NCI-H1694 (cell line): ENCODE measurements around the gene ARHGAP22.

ENCODE experiments used
- DNase-seq: peaks from one replicate; lab custom pipeline; 2025; lab: John Stamatoyannopoulos, UW

Gene ARHGAP22

GRCh38 chr10:48607356-48608278 is 2.7 kb upstream of the ARHGAP22 start:
- DNase-seq = no peak

- no peak for DNase-seq
Measured at GRCh38 chr10:48606530-48607355, 1.9 kb upstream of the ARHGAP22 start.

GRCh38 chr10:48605786-48606529 is 1.1 kb upstream of the ARHGAP22 start:
- no peak for DNase-seq

- no peak for DNase-seq
Measured at GRCh38 chr10:48604039-48604990, 558 bp downstream of the ARHGAP22 start.

- no peak for DNase-seq
Measured at GRCh38 chr10:48603421-48604038, 1.3 kb downstream of the ARHGAP22 start.

GRCh38 chr10:48602401-48603135 is 2.3 kb downstream of the ARHGAP22 start:
- DNase-seq = no peak

- DNase-seq = no peak
Measured at GRCh38 chr10:48601789-48602188, 3.1 kb downstream of the ARHGAP22 start.

- DNase-seq = no peak
Measured at GRCh38 chr10:48600645-48601505, 4.0 kb downstream of the ARHGAP22 start.

GRCh38 chr10:48599830-48600134 is 5.1 kb downstream of the ARHGAP22 start:
- peak; percentile 55 for DNase-seq

GRCh38 chr10:48598936-48599829 is 5.7 kb downstream of the ARHGAP22 start:
- no peak for DNase-seq

GRCh38 chr10:48598243-48598935 is 6.5 kb downstream of the ARHGAP22 start:
- peak; percentile 74 for DNase-seq

GRCh38 chr10:48595539-48595932 is 9.3 kb downstream of the ARHGAP22 start:
- no peak for DNase-seq

- no peak for DNase-seq
Measured at GRCh38 chr10:48594803-48595538, 9.9 kb downstream of the ARHGAP22 start.

- peak; percentile 6 for DNase-seq
Measured at GRCh38 chr10:48594371-48594770, 10.5 kb downstream of the ARHGAP22 start.

GRCh38 chr10:48592346-48592745 is 12.5 kb downstream of the ARHGAP22 start:
- DNase-seq = no peak

- DNase-seq = no peak
Measured at GRCh38 chr10:48590945-48591344, 13.9 kb downstream of the ARHGAP22 start.

- no peak for DNase-seq
Measured at GRCh38 chr10:48589266-48589665, 15.6 kb downstream of the ARHGAP22 start.
